ENCODE results near the gene GPR62.

- TF ChIP-seq POLR2A (IDR thresholded peaks at IDR 0.05; ENCODE audit: low read length) (no peak), GATA1 (IDR thresholded peaks at IDR 0.05; ENCODE audit: low read depth, low read length) (no peak)
Measured at GRCh38 chr3:51960386-51960785, 5.2 kb downstream of the GPR62 start.
